GM19025 (cell line): ENCODE data around the gene KLHL35.

Experiments used
- ATAC-seq: cut with Tn5 transposase; IDR thresholded peaks from one replicate; pipeline ENCODE4 v1.9.1; 2021; ENCODE audit warnings: mild to moderate bottlenecking, low read depth, moderate library complexity; ENCODE audit not compliant: unreplicated experiment

The KLHL35 gene, protein sequence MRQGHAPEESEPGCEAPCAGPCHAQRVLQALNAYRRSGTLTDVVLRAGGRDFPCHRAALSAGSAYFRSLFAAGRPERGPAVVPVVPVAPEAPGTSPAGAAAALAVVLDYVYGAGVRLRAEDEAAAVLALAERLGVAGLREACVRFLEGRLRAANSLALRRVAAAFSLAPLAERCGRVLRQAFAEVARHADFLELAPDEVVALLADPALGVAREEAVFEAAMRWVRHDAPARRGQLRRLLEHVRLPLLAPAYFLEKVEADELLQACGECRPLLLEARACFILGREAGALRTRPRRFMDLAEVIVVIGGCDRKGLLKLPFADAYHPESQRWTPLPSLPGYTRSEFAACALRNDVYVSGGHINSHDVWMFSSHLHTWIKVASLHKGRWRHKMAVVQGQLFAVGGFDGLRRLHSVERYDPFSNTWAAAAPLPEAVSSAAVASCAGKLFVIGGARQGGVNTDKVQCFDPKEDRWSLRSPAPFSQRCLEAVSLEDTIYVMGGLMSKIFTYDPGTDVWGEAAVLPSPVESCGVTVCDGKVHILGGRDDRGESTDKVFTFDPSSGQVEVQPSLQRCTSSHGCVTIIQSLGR

DNA sequence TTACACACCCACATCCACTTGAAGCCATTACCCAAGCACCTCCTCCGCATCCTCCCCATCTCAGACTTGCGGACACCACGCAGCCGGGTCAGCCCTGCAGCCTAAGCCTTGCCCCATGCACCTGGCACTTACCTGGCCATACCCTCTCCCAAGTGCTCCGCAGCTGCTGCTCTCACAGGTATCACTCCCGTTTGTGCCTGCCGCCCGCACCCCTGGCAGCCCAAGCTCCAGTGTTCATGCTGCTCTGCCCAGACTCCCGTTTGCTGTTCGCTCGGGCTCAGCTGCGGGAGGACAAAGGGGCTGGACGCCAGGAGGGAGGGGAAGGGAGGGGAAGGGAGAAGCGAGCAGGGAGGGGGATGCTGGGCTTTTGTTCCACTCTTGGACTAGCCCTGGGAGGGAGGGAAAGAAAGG lies at the start of gene KLHL35:
Gene KLHL35, minus strand, starts transcription at position 293 of the 411 bp plus-strand sequence. CDS start 2,574 bp downstream, outside the sequence.
- ATAC-seq = no peak

DNA sequence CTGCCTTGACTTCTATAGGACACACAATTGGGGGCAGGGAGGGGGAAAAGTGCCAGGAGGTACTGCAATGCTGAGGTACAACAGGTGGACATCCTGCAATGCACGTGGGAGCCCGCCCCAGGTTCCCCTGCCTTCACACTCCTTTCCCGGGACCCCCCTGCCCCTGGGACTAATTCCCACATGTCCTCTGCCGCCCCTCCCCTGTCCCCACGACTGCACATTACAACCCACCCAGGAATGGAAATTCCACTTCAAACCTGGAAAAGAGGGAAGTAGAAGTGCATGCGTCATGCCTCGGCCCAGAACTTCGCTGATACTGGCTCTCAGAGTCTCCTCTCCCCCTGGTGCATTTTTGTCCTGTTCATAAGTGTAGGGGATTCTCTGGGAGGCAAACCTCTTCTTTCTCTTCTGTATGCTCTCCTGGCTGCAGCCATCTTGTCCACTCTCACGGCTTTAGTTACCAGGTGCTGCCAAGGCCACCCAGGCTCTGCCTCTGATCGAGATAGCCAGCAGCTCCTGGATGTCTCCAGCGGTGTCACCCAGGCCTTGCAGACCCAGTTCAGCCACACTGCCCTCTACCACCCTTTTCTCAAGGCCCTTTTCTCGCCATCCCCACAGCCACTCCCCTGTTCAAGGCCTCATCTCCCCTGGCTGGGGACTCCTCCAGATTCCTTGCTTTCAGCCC lies 49.1 kb upstream of the KLHL35 start:
- ATAC-seq = no peak

DNA sequence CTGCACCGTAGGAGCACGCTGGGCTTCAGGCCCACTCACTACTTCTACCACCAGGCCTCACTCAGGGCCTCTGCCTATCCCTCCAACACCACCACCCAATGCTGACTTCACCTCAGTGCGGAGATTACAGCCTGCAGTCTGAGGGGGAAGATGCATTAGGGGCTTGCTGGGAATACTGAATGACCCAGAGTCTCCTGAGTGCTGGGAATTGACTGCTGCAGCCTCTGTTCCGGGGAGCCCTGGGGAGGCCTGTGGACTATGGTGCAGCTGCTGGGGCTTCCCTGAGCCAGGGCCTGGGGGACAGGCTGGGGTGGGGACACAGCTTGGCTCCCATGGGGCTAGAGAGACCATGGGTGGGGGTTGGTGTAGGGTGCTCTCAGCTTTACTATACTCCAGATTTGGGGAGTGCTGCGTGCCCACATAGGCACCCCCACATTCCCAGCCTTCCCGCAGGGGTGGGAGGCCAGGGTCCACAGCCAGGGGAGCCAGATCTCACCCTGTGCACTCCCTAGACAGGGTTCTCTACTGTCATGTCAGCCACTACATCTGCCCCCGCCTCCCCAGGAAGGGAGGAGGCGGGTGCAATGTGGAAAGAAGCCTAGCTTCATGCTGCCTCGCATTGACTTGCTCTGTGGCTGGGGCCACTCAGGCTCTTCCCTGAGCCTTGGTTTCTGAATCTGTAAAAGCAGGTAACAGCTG lies 48.4 kb upstream of the KLHL35 start:
- ATAC-seq = no peak

DNA sequence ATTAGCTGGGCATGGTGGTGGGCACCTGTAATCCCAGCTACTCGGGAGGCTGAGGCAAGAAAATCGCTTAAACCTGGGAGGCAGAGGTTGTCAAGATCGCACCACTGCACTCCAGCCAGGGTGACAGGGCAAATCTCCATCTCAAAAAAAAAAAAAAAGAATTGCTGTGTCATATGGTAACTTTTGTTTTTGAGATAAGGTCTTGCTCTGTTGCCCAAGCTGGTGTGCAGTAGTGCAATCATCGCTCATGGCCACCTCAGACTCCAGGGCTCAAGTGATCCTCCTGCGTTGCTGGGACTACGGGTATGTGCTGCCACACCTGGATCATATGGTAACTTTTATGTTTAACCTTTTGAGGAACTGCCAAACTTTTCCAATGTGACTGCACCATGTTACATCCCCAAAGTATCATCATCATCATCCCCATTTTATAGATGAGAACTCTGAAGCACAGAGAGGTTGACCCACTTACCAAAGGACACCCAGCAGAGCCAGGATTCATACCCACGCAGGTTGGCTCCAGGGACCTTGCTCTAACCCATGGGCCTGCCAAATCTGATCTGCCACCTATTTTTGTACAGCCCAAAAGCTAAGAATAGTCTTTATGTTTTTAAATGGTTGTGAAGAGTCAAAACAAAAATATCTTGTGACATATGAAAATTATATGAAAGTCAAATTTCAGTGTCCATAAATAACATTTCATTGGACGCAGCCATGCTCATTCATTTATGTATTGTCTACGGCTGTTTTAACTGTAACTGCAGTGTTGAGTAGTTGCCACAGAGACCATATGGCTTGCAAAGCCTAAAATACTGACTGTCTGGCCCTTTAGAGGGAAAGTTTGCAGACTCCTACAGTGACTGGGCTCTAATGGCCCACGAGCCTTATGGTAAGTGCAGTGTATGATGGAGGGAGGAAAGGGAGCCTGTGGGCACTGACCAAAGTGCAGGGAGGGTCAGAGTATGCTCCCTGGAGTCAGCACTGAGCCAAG lies 47.5 kb upstream of the KLHL35 start:
- ATAC-seq = no peak

DNA sequence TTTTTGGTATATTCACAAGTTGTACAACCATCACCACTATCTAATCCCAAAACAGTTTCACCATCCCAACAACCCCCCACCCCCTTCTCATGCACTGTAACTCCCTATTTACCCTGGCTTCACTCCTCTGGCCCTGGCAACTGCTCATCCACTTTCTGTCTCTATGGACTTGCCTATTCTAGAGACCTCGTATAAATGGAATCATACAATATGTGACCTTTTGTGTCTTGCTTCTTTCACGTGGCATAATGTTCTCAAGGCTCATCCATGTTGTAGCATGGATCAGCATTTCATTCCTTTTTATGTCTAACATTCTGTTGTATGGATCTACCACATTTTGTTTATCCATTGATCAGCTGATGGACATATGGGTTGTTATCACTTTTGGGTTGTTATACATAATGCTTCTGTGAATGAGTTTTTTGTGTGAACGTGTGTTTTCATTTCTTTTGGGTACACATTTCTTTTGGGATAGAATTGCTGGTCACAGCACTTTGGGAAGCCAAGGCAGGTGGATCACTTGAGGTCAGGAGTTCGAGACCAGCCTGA lies 46.7 kb upstream of the KLHL35 start:
- ATAC-seq = no peak

DNA sequence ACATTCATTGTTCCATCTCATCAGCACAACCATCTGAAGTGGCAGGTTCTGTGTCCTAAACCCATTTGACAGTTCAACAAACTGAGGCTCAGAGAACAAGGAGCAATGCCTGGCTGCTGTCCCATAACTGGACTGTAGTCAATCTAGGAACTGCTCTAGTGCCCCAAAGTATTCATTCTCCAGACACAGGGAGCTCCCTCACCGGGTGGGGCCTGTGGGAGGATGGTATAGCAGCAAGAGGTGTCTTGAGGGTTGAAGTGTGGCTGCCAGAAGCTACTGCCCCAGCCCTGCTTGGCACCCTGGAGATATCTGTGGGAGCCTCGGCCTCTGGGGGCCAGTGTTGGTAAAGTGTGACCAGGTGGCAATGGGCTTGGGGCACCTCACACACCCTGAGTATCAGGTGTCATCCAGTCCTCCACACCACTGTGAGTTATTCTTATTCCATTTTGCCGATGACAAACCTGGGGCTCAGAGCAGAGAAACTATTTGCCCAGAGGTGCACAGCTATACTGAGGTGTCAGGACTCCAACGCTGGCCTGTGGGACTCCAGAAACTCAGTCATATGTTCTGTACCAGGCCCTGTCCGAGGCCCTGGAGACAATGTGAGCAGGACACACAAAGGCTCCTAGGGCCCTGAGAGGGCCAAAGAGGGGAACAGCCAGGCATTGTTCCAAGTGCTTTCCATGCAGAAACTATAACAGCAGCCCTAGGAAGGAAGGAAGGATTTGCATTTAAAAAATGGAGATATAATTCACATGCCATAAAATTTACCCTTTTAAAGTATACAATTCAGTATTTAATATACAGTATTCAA lies 46.0 kb upstream of the KLHL35 start:
- ATAC-seq = no peak

DNA sequence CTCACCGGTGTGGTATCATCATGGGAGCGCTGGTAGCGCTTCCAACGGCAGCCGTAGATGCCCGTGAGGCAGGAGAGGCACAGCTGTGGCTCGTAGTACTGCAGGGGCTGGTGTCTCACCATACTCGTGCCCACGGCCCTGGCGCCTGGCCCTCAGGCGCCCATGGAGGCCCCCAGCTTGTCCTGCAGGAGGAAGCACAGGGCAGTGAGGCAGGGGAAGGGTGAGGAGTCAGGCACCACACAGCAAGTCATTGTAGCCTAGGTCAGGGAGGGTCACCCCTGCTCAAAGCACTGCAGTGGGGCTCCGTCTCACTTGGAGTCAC lies 44.6 kb upstream of the KLHL35 start:
- ATAC-seq = no peak

DNA sequence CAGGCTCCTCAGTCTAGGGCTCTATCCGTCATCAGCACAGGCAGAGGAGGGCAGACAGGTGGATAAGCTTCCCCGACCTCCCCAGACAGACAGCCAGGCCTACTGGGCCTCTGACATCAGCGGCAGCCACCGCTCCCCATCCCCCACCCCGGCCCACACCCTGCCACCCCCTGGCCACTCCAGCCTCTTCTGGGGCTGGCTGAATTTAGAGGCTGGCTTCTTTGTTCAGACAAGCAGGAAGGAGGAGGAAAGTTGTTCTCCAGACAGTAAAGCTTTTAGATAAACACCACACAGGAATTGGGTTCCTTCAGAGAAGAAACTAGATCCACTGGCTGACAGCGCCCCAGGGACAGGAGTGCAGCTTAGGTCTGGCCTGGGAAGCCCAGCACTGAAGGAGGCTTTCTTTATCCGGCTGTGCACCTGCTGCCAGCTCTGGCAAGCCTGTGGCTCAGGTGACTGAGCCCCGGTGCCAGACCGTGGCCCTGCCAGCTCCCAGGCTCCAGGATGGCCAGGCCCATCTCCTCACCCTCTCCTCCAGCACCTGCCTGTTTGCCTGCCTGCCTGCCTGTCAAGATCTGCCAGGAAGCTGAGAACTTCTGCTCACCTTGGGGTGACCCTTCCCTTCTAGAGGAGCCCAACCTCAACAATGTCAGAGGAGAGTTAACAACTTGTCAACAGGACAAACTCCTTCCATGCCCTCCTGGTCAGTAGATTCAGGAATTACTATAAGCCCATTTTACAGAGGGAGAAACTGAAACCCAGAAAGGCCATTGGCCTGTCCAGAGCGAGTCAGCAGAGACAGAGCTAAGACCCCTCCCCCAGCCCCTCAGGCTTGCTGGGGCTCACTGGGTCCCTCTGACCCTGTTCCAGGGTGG lies 44.0 kb upstream of the KLHL35 start:
- no peak for ATAC-seq

DNA sequence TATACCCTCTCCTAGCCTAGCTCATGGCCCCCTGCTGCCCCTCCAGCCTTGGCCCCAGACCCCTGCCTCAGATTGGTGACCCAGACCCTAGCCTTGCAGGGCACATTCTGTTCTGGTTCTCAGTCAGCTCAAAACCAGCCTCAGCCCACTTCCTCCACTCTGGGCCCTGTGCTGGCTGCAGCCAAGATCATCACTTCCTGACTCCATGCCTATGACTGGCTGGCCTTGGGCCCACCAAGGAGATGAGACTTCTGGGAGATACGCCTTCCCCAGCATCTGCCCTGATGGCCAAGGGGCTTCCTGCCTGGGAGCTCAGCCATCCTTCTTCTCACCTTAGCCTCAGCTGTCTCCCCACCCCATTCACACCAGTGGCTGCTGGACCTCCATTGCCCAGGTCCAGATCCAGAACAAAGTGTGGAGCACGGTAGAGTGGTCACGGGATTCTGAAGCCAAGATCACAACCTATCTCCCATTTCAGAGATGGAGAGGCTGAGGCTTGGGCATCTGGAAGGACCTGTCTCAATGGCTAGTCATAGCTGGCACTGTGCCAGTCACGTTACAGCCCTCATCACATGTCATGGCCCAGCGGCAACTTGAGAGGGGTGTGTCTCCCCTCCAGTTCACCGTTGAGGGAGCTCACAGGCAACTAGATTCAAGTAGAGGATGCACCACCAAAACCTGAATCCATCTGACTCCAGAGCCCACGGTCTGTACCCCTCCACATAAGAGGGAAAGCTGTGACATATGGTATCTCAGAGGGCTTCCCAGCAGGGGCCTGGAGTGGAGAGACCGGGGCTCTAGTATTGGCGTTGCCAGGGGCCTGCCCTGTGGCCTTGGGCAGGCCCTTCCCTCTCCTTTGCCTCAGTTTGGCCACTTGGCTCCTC lies 43.0 kb upstream of the KLHL35 start:
- ATAC-seq = no peak

DNA sequence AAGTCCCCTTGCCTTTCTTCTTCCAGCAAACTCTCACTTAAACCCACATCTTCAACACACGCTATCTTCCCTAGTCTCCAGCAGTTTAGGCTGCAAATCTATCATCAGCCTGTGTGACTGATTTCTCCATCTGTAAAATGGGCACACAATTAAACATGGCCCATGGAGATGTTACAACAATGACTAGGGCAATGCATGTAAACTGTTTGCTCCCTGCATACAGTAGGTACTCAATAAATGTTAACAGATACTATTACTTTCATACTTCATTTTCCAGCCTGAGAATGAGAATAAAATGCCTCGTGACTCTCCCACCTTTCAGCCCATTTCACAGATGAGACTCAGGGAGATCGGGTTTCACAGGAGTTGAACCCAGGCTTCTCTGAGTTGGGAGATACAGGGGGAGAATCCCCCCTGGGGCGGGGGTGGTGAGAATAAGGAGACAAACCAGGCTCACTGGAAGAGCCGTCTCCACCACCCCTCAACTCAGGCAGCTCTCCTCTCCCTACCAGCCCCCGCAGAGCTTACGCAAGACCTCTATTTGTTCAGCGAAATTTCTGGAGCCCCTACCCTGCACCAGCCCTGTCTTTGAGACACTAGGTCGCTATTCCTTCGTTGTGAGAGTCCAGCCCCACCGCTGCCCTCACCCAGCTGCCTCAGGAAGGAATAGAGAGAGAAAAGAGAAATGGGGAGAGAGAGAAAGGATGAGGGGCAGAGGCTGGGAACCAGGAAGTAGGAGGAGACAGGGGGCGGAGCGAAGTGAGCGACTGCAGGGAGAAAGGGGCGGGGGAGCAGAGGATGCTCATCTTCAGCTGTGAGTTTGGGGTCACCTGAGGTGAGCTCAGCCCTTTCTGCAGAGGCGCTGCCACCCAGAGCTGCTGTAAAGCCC lies 42.1 kb upstream of the KLHL35 start:
- no peak for ATAC-seq

DNA sequence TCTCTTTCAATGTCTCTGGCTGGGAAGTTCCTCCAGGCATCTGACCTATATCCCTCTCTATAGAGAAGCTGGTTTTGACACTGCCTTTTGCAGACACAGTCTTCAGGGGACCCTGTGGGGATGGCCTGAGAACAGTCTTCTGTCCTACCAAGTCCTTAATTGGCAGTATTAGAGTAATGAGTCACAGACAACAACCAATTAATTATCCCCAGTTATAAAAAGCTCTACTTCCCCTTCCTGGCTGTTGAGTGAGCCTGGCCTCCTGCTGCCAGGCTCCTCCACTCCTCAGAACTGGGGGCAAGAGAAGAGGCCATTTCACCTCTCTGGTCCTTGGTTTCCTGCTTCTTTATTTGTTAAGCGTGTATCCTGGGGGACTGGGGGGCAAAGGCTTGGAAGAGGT lies 41.2 kb upstream of the KLHL35 start:
- no peak for ATAC-seq

DNA sequence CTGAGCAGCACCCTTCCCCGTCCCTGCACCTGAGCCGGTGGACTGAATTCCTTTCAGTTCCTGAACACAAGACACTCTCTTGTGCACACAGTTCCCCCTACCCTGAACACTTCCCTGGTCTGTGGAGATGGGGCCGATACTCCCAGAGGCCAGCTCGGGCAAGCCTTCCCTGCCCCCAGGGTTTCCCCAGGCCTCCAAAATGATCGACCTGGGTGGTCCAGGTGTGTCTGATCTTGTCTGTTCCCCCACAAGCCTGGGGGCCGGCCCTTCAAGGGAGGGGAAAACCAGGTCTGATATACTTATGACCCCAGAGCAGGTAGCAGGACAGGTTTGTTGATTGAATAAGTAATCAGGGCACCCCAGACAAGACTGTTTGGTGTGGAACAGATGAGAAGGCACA lies 40.7 kb upstream of the KLHL35 start:
- no peak for ATAC-seq

DNA sequence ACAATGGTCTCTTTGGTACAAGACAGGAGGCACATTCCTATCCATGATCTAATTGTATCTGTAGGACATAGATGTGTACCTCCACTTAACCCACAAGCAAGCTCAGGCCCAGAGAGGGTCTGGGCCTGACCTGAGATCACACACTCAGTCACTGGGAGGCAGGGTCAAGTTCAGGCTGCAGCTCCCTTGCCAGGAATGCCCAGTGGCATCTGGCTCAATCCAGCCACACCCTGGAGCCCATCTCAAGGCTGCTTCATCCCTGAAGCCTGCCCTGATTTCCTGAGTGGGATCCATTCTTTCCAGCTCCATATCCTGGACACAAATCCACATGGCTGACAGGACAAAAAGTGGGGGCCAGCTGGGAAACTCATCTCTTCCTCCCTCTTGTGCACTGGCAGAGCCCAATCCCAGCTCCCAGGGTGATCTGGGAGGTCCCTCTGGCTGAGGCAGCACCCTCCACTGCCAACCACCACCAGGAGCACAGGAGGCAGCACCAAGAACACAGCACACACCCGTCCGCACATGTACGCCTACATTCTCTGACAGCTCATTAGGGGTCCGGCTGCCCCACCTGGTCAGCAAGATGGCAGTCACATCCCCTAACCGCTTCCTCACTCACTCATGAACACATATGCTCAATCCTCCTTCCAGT lies 39.2 kb upstream of the KLHL35 start:
- no peak for ATAC-seq

DNA sequence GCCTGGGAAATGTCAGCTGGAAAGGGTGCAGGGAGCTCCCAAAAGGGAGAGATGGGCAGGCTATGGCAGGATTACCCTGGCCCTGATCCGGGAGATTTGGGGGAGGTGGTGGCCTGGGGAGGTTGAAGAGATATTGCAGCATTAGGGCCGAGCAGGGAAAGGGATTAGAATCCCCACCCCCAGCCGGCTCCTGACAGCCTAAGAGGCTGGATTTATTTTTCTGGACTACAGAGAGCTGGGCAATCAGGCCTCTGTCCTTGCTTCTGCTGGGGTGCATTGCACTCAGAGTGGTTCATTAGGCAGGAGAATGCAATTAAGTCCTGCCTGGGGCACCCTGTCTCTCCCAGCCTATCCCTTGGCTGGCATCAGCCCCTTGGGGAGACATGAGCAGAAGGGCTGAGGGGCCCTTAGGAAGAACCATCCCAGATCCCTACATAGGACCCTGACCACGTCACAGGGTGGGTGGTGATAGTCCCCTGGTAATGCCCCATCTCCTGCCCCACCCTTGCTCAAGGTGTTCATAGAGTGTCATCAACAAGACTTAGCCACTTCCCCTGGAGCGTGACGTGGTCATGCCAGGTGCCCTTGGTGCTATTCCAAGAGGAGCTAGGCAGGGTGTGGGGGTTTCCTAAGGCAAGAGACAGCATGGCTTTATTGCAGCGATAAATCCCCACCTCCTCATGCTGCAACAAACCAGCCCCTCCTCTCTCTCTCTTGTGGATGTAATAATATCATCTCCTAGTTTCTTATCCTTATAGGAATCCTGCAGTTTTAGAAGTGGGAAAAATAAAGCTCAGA lies 38.4 kb upstream of the KLHL35 start:
- no peak for ATAC-seq
